Measurements from ENCODE around the gene ZNF221. TPM values are rescaled to one million over a fixed set of nuclear protein-coding genes. Genes with fewer than 3 reads are reported as not detected.

Gene ZNF221
- total RNA-seq, result 12.9 and 20.5 TPM in 2 replicates

DNA sequence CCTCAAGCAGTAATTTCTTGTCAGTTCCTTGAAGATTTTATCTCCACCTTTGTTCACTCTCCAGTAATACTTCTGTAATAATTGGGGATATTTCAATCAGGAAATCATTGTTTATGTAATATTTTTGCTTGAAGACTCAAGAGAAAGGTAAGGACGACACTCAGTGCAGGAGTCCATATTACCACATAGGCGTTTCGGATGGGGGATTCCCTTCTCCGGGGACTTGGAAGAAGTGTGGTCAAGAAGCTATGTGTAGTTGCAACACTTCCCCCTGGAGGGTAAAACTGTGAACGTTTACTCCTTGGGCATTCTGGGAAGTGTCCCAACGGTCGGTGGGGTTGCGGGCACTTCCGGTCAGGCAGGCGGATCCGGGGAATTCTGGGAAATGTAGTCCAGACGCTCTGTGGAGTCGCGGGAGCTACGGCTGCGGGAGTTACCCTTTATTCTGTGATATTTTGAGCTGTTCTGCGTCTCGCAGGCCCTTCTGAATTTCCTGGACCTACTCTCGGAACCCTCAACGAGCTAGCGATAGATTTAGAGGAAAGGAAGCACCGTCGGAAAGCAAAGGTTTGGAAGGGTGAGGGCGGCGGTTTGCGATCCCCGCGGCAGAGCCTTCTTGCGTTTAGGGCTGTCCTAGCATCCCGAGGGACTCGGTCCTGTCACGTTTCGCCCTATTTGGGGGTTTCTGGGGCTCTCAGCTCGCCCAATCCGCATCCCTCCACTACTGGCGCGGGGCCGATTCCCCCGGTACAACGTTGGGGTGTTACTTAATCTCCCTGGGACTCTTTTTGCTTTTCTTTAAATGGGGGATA is at the start of gene ZNF221:
Gene ZNF221, plus strand, starts transcription at position 395 of the 812 bp plus-strand sequence. CDS start 11,499 bp downstream, outside the sequence.

DNA sequence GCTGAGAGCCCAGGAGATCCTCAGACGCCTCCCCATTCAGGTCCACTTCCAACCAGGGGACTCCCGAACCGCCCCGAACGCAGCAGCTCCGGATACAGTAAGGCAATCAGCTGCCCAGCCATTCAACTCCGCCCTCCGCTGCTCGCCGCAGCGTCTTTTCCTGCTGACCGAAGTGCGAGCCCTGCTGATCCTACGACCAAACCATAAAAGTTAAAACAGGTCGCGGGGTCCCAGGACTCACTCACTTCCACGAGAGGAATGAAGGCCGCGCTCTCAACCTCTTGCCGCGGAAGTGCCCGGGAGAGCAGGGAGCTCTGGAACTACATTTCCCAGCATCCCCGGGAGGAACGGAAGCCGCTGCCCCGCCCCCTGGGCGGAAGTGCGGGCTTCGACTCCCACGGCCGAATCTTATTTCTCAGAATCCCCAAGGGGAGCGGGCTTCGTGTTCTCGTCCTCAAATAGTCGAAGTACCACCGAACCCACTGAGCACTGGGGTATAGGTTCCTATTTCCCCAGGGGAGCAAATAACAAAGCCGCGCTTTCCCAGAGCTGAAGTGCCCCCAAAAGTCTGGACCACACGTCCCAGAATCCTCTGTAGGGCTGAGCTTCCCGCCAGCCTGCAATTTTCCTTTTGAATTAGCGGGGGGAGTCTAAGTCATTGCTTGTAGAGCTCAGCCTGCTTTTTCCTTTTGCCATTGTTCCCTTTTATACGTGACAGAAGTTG is 15.9 kb upstream of the ZNF221 start, which contains the start of gene ZNF45:
Gene ZNF45, minus strand, starts transcription at position 298 of the 724 bp plus-strand sequence. CDS start 13,097 bp downstream, outside the sequence.

DNA sequence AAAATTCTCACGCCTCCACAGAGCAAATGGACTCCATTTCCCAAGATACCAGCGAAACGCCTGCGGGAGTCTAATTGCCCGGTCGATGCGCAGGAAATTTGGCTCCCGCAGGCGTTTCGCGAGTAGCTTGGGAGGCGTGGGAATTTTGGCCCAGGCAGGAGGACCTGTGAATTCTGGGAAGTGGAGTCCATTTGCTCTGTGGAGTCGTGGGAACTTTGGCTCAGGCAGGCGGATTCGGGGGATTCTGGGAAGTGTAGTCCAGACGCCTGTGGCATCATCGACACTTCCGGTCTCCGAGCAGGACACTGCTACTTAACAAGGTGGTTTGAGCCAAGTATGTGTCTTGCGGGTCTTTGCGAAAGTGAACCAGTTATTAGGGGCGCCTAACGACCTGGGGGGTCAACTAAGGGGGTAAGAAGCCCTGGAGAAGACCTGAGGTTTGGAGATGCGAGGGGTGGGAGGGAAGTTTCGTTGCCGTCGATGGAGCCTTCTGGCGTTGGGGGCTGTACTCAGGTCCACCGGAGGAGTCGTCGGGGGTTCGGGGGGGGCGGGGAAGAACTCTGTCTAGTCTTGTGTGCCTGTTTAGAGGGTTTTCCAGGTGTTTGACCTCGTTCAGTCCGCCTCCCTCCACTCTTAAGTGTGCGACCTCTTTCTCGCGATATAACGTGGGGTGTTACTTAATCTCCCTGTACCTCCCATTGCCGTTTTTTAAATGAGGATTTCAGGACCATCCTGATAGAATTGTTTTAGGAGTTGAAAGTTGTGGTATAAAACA is 33.1 kb downstream of the ZNF221 start, which contains the start of gene ZNF155:
Gene ZNF155, plus strand, starts transcription at position 277 of the 775 bp plus-strand sequence. CDS start 4,356 bp downstream, outside the sequence.

DNA sequence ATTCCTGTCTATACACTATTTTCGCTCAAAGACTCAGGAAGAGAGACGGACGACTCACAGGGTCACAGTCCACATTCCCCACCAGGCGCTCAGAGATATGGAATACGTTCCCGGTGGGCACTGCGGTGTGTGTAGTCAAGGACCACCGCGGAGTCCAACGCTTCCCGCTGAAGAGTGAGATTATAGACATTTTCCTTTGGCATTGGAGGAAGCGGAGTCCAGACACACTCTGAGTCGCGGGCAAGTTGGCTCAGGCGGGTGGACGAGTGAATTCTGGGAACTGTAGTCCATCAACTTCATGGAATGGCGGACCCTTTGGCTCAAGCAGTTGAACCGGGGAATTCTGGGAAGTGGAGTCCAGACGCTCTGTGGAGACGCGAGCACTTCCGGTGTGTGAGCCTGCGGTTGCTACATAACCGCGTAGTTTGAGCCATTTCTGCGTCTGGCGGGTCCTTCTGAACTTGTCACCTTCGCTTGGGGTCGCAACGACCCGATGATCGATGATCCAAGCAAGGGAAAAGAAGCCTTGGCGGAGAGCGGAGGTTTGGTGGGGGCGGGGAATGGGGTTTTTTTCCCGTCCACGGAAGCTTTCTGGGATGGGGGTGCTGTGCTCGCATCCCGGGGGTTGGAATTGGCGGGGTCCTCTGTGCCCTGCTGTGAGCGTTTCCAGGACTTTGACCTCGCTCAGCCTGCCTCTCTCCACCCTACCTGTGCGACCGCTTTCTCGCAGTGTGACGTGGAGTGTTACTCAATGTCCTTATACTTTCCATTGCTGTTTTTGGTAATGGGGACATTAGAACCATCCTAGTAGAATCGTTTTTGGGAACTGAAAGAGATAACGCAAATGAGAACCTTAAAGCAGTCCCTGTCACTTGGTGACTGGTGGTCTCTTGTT is 51.8 kb downstream of the ZNF221 start, which contains the start of gene ZNF230:
Gene ZNF230, plus strand, starts transcription at position 392 of the 895 bp plus-strand sequence. CDS start 4,122 bp downstream, outside the sequence.

Other genes starting within 250 kb of the ZNF221 start
- under 0.01 TPM in 1 of 2 replicates, not detected in the other for gene IRGC, start 235.2 kb upstream of the ZNF221 start, total RNA-seq
- 8.6 and 9.3 TPM in 2 replicates for gene SMG9, start 196.3 kb upstream of the ZNF221 start, total RNA-seq
- gene KCNN4, start 170.3 kb upstream of the ZNF221 start, total RNA-seq, result 1.0 and 2.6 TPM in 2 replicates
- gene LYPD5, start 148.8 kb upstream of the ZNF221 start, total RNA-seq, result 1.7 TPM in 1 of 2 replicates, not detected in the other
- 12.6 and 16.6 TPM in 2 replicates for gene ZNF283, start 123.9 kb upstream of the ZNF221 start, total RNA-seq
- 4.5 and 6.1 TPM in 2 replicates for gene ZNF404, start 67.3 kb upstream of the ZNF221 start, total RNA-seq
- gene ZNF45, start 15.9 kb upstream of the ZNF221 start, total RNA-seq, result 18.8 and 22.7 TPM in 2 replicates
- gene ZNF155, start 33.0 kb downstream of the ZNF221 start, total RNA-seq, result 8.6 and 10.9 TPM in 2 replicates
- gene ZNF230, start 51.7 kb downstream of the ZNF221 start, total RNA-seq, result 3.8 and 4.8 TPM in 2 replicates
- 4.8 and 8.1 TPM in 2 replicates for gene ZNF222, start 74.2 kb downstream of the ZNF221 start, total RNA-seq
- gene ZNF223, start 100.8 kb downstream of the ZNF221 start, total RNA-seq, result 6.3 and 9.3 TPM in 2 replicates
- 3.3 and 3.8 TPM in 2 replicates for gene ZNF284, start 120.9 kb downstream of the ZNF221 start, total RNA-seq
- 27.8 and 30.1 TPM in 2 replicates for gene ZNF224, start 143.1 kb downstream of the ZNF221 start, total RNA-seq
- gene ZNF225, start 162.2 kb downstream of the ZNF221 start, total RNA-seq, result 6.1 and 9.3 TPM in 2 replicates
- gene ZNF234, start 190.3 kb downstream of the ZNF221 start, total RNA-seq, result 10.8 and 12.2 TPM in 2 replicates
- 17.9 and 21.8 TPM in 2 replicates for gene ZNF226, start 213.9 kb downstream of the ZNF221 start, total RNA-seq